T-helper 1 cell (primary cell): ENCODE data around the gene WDR62.
"Not testable (repeated sequence)": the region's sequence is repeated elsewhere in the genome, so short reads cannot be mapped to it uniquely, and the experiment has no call there.

Experiments used
- DNase-seq, 5 donors: peaks; one replicate each; pipeline ENCODE4 v3.0.0-alpha.2; 2012 to 2020

WDR62 gene

GRCh38 chr19:36040495-36040894 lies 14.2 kb upstream of the WDR62 start:
- no peak for DNase-seq

- DNase-seq, result not testable (repeated sequence)
These were observed 13.6 kb upstream of the WDR62 start for GRCh38 chr19:36041092-36041491.

- DNase-seq, result no peak
These were observed 12.9 kb upstream of the WDR62 start for GRCh38 chr19:36041831-36042230.

- DNase-seq, result no peak
These were observed 10.7 kb upstream of the WDR62 start for GRCh38 chr19:36043952-36044351.

- DNase-seq, result no peak
These were observed 8.2 kb upstream of the WDR62 start for GRCh38 chr19:36046443-36047050.

- DNase-seq, result no peak
These were observed 6.9 kb upstream of the WDR62 start for GRCh38 chr19:36047835-36048234.

GRCh38 chr19:36049080-36049698 lies 5.5 kb upstream of the WDR62 start:
- no peak for DNase-seq

- DNase-seq, result no peak
These were observed 3.5 kb upstream of the WDR62 start for GRCh38 chr19:36051236-36051635.

GRCh38 chr19:36051637-36052036 lies 3.1 kb upstream of the WDR62 start:
- no peak for DNase-seq

GRCh38 chr19:36054119-36054732 lies 471 bp upstream of the WDR62 start, which contains the start of gene THAP8:
THAP8 (minus strand) TSS chr19:36054285; CDS start chr19:36054217, 68 bp downstream.
- DNase-seq, result peak; percentile 100

GRCh38 chr19:36058481-36059179 lies 3.9 kb downstream of the WDR62 start:
- DNase-seq, result no peak

GRCh38 chr19:36059180-36059910 lies 4.6 kb downstream of the WDR62 start:
- no peak for DNase-seq

- no peak for DNase-seq
These were observed 5.7 kb downstream of the WDR62 start for GRCh38 chr19:36060430-36060829.

GRCh38 chr19:36061367-36061766 lies 6.7 kb downstream of the WDR62 start:
- DNase-seq, result no peak

- no peak for DNase-seq
These were observed 10.1 kb downstream of the WDR62 start for GRCh38 chr19:36064826-36065225.

GRCh38 chr19:36067681-36068080 lies 13.0 kb downstream of the WDR62 start:
- no peak for DNase-seq

- not testable (repeated sequence) for DNase-seq
These were observed 14.3 kb downstream of the WDR62 start for GRCh38 chr19:36068810-36069499.

GRCh38 chr19:36072081-36072480 lies 17.4 kb downstream of the WDR62 start:
- DNase-seq, result no peak

GRCh38 chr19:36073121-36073876 lies 18.6 kb downstream of the WDR62 start:
- no peak for DNase-seq

GRCh38 chr19:36079389-36079945 lies 24.8 kb downstream of the WDR62 start:
- no peak for DNase-seq

- DNase-seq, result no peak
These were observed 26.7 kb downstream of the WDR62 start for GRCh38 chr19:36081385-36081784.
